Neuron (in vitro differentiated cells): Measurements from ENCODE around the gene HSPA1B.
"Not testable (repeated sequence)": the region's sequence is repeated elsewhere in the genome, so short reads cannot be mapped to it uniquely, and the experiment has no call there.

Experiments used
- H2AFZ ChIP-seq: one replicate; pipeline ENCODE4 v1.6.1; 2013; ENCODE audit warnings: low read depth, mild to moderate bottlenecking, inconsistent platforms, low read length, moderate library complexity
- H3K27me3 ChIP-seq: one replicate; pipeline ENCODE4 v1.6.1; 2013; ENCODE audit warnings: low read length; ENCODE audit not compliant: insufficient read depth
- H3K36me3 ChIP-seq: one replicate; pipeline ENCODE4 v1.6.1; 2013; ENCODE audit warnings: low read length; ENCODE audit not compliant: insufficient read depth
- H3K4me1 ChIP-seq: one replicate; pipeline ENCODE4 v1.6.1; 2013; ENCODE audit warnings: low read length; ENCODE audit not compliant: insufficient read depth
- H3K4me3 ChIP-seq: 2 replicates; pipeline ENCODE4 v1.5.1; 2013; ENCODE audit warnings: mild to moderate bottlenecking, low read length, moderate library complexity
- H3K9me3 ChIP-seq: one replicate; pipeline ENCODE4 v1.6.1; 2013; ENCODE audit warnings: low read length

The HSPA1B gene

DNA sequence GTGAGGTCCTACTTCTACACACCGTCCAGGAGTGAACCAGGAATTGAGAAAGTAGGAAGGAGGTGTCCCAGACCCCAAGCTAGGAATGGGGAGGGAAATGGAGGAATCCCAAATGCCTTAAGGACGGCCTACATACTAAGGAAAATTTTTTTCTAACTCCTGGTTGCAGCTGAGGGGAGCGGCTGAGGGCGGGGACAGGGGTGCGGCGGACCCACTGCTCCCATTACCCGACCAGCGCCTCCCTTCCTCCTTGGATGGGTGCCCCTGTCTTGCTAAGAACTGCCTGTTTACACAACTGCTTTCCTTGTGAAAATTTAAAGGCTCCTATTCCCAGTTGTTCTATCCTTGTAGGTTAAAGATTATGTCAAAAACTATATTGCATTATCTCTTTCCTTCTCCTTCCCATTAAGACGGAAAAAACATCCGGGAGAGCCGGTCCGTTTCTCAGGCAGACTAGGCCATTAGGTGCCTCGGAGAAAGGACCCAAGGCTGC is 699 bp upstream of the HSPA1B start:
- Histone ChIP-seq H3K4me1 (peaks cover 21% of the 10 kb centered on the region), H3K9me3 (no peaks in the 10 kb centered on the region), H3K27me3 (no peaks in the 10 kb centered on the region), H3K36me3 (no peaks in the 10 kb centered on the region), H3K4me3 (peak overlapping the region; percentile 52), H2AFZ (peak overlapping the region; percentile 21)

DNA sequence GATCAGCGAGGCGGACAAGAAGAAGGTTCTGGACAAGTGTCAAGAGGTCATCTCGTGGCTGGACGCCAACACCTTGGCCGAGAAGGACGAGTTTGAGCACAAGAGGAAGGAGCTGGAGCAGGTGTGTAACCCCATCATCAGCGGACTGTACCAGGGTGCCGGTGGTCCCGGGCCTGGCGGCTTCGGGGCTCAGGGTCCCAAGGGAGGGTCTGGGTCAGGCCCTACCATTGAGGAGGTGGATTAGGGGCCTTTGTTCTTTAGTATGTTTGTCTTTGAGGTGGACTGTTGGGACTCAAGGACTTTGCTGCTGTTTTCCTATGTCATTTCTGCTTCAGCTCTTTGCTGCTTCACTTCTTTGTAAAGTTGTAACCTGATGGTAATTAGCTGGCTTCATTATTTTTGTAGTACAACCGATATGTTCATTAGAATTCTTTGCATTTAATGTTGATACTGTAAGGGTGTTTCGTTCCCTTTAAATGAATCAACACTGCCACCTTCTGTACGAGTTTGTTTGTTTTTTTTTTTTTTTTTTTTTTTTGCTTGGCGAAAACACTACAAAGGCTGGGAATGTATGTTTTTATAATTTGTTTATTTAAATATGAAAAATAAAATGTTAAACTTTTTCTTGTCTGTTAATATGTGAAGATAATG is 2.2 kb downstream of the HSPA1B start:
- peaks cover 17% of the 10 kb centered on the region for H3K4me1 ChIP-seq
- no peaks in the 10 kb centered on the region for H3K27me3 ChIP-seq
- H3K9me3 ChIP-seq = no peaks in the 10 kb centered on the region
- no peak overlapping the region for H2AFZ ChIP-seq
- no peaks in the 10 kb centered on the region for H3K36me3 ChIP-seq
- peak overlapping the region; percentile 66 for H3K4me3 ChIP-seq

DNA sequence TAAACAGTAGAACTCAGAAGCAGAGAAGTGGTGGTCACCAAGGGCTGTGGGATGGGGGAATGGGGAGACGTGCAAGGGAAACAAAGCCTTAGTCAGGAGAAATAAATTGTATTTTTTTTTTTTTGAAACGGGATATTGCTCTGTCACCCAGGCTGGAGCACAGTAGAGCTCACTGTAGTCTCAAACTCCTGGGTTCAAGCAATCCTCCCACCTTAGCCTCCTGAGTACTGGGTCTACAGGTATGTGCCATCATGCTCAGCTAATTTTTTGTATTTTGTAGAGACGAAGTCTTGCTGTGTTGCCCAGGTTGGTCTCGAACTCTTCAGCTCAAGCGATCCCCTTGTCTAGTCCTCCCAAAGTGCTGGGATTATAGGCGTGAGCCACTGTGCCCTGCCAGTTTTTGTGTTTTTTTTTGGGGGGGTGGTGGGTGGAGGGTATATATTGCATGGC is 3.4 kb downstream of the HSPA1B start:
- H3K27me3 ChIP-seq = no peaks in the 10 kb centered on the region
- peak overlapping the region; percentile 66 for H3K4me3 ChIP-seq
- no peaks in the 10 kb centered on the region for H3K9me3 ChIP-seq
- peaks cover under 1% of the 10 kb centered on the region for H3K36me3 ChIP-seq
- H2AFZ ChIP-seq = no peak overlapping the region
- H3K4me1 ChIP-seq = peaks cover 16% of the 10 kb centered on the region

DNA sequence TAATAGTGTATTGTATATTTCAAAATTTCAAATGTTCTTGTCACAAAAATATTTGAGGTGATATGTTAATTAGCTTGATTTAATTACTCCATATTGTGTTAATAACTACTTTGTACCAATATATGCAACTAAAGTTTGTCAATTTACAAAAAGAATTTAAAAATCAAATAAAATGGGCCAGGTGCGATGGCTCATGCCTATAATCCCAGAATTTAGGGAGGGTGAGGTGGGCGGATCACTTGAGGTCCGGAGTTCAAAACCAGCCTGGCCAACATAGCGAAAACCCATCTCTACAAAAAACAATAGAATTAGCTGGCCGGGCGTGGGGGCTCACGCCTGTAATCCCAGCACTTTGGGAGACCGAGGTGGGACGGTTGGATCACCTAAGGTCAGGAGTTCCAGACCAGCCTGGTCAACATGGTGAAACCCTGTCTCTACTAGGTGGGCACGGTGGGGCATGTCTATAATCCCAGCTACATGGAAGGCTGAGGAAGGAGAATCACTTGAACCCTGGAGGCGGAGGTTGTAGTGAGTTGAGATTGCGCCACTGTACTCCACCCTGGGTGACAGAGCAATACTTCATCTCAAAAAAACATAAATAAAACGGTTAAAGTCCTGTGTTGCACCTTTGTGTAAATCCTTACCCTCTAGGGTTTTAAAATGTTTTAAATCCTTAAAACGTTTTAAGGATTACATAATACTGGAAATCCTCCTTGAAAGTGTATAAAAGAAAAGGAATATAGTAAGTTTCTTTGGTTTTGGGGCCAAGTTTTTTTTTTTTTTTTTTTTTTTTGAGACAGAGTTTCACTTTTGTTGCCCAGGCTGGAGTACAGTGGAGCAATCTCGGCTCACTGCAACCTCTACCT is 4.0 kb downstream of the HSPA1B start:
- Histone ChIP-seq H3K27me3 (no peaks in the 10 kb centered on the region), H3K4me1 (peaks cover 19% of the 10 kb centered on the region), H3K9me3 (no peaks in the 10 kb centered on the region), H2AFZ (no peak overlapping the region), H3K4me3 (peak overlapping the region; percentile 66), H3K36me3 (peaks cover 7% of the 10 kb centered on the region)

DNA sequence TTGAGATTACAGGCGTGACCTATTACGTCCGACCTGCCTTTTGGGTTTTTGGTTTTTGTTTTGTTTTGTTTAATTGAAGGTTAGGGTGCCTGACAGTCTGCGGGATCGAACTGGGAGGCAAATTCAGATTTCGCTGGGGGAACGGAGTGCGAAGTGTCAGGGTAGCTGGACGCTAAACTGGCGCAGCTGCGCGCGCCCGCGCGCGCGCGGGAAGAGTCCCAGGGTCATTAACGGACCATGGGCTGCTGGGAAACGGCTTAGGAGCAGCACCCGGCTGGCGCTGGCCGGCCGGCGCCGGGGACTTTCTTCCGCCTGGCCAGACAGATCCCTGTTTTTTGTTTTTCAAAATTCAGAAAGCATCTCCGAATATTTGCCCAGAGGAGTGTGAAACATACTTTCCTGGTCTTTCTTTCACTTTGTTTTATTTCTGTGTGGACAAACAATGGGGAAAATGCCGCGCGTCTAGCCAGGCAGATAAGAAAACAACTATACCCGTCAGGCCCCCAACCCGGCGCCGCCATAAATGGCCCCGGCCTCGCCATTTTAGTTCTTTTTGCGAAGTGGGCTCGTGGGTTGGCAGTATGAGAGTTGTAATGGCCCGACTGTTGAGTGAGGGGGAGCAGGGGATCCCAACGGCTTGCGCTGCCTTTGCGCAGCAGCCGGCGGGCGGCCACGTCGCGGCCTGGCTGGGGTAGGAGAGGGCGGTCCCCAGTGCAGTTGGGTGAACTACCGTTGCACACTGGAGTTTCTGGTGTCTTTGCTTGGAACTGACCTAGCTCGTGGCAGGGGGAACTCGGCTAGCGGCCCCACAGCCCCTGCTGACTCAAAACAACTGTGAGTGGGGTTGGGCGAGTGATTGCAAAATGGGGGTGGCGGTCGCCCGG is 7.1 kb downstream of the HSPA1B start:
- no peaks in the 10 kb centered on the region for H3K9me3 ChIP-seq
- peaks cover 37% of the 10 kb centered on the region for H3K36me3 ChIP-seq
- H2AFZ ChIP-seq = no peak overlapping the region
- peak overlapping the region; percentile 81 for H3K4me3 ChIP-seq
- peaks cover 30% of the 10 kb centered on the region for H3K4me1 ChIP-seq
- no peaks in the 10 kb centered on the region for H3K27me3 ChIP-seq

DNA sequence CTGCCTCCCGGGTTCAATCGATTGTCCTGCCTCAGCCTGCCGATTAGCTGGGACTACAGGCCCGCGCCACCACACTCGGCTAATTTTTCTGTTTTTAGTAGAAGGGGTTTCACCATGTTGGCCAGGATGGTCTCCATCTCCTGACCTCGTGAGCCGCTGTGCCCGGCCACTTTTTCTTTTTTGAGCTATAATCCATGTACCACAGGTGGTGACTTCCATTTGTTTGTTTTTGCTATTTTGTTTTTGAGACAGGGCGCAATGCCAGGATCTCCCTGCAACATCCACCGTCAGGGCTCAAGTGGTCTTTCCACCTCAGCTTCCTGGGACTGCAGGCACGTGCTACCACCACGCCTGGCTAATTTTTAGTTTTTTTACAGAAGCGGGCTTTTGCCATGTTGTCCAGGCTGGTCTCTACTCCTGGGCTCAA is 8.5 kb downstream of the HSPA1B start:
- Histone ChIP-seq H3K9me3 (no peaks in the 10 kb centered on the region), H2AFZ (no peak overlapping the region), H3K4me3 (peak overlapping the region; percentile 81), H3K36me3 (peaks cover 46% of the 10 kb centered on the region), H3K4me1 (peaks cover 25% of the 10 kb centered on the region), H3K27me3 (no peaks in the 10 kb centered on the region)

DNA sequence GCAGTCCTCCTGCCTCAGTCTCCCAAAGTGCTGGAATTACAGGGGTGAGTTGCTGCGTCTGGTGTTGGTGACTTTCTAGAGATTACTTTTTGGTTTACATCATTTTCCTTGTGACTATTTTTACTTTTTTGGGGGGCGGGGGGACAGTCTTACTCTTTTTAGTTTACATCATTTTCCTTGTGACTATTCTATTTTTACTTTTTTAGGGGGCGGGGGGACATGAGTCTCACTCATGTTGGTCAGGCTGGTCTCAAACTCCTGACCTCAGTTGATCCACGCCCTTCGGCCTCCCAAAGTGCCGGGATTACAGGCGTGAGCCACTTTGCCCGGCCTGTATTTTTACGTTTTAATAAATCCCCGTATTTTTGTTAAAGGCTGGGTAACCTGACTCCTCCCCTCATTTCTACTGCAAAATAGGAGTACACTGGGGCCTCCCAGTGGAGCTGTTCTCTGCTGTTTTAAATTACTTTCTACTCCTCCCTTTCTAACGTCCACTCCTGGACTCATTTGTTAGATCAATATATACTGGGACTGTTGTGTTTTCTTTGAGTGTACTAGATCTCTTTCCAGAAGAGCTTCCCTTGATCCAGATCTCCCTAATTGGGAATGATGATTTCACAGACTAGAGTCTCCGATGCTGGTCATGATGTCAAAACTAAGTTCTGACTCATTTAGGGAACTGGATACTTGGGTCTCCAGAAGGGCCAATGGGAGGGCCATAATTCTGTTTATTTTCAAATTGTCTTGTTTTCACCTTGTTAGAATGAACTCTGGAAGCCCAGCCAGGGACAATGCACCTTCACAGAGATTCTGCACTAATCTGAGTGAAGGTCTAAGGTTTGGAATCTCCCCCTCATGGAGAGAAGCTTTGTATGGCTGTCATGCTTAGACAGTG is 9.2 kb downstream of the HSPA1B start:
- no peak overlapping the region for H2AFZ ChIP-seq
- H3K4me3 ChIP-seq = peak overlapping the region; percentile 81
- no peaks in the 10 kb centered on the region for H3K9me3 ChIP-seq
- peaks cover 46% of the 10 kb centered on the region for H3K36me3 ChIP-seq
- peaks cover 24% of the 10 kb centered on the region for H3K4me1 ChIP-seq
- H3K27me3 ChIP-seq = no peaks in the 10 kb centered on the region

DNA sequence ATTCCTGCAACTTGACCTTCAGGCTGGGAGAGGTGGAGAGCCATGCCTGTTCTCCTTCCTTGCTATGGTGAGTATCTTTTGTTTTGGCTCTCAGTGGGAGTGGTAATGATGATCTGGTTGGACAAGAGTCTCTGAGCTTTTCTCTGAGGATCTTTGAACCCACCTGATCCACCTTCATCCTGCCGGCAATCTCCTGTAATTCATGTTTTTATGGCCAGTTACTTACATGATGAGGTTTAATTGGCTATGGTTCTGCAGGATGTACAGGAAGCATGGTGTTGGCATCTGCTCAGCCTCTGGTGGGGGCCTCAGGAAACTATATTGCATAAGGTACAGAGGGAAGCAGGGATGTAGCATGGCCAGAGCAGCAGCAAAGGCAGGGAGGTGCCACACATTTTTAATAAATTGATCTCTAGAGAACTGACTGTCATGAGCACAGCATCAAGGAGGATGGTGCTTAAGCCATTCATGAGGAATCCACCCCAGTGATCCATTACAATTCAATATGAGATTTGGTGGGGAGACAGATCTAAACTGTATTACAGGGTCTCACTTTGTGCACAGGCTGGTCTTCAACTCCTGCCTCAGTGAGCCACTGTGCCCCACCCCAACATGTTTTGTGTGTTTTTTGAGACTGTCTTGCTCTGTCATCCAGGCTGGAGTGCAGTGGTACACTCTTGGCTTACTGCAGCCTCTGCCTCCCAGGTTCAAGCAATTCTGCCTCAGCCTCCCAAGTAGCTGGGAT is 10.0 kb downstream of the HSPA1B start:
- peaks cover 46% of the 10 kb centered on the region for H3K36me3 ChIP-seq

DNA sequence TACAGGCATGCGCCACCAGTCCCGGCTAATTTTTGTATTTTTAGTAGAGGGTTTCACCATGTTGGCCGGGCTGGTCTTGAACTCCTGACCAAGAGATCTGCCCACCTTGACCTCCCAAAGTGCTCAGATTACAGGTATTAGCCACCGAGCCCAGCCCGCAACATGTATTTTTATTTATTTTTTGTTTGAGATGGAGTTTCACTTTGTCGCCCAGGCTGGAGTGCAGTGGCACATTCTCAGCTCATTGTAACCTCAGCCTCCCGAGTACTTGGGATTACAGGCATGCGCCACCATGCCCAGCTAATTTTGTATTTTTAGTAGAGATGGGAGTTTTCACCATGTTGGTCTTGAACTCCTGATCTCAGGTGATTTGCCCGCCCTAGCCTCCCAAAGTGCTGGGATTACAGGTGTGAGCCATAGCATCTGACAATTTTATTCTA is 10.6 kb downstream of the HSPA1B start:
- H2AFZ ChIP-seq, H3K27me3 ChIP-seq, H3K9me3 ChIP-seq, H3K4me3 ChIP-seq: not testable (repeated sequence)
- Histone ChIP-seq H3K4me1 (peaks cover 24% of the 10 kb centered on the region), H3K36me3 (peaks cover 46% of the 10 kb centered on the region)

More for the DNA sequence above, 10.0 kb downstream of the HSPA1B start:
- Histone ChIP-seq H3K4me3 (peak overlapping the region; percentile 81), H2AFZ (no peak overlapping the region), H3K27me3 (no peaks in the 10 kb centered on the region), H3K4me1 (peaks cover 24% of the 10 kb centered on the region), H3K9me3 (no peaks in the 10 kb centered on the region)

DNA sequence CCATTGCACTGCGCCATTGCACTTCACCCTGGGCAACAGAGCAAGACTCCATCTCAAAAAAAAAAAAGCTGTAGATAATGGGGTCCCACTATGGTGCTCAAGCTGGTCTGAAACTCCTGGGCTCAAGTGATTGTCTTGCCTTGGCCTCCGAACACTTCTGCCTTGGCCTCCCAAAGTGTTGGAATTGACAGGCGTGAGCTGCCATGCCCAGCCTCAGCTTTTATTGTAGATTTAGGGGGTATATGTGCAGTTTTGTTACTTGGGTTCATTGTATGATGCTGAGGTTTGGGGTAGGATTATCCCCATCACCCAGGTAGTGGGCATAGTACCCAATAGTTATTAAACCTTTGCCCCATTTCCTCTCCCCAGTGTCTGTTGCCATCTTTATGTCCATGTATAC is 11.4 kb downstream of the HSPA1B start:
- H3K36me3 ChIP-seq = peaks cover 46% of the 10 kb centered on the region
- no peaks in the 10 kb centered on the region for H3K9me3 ChIP-seq
- H2AFZ ChIP-seq = no peak overlapping the region
- H3K27me3 ChIP-seq = no peaks in the 10 kb centered on the region
- H3K4me1 ChIP-seq = peaks cover 24% of the 10 kb centered on the region
- no peak overlapping the region for H3K4me3 ChIP-seq

DNA sequence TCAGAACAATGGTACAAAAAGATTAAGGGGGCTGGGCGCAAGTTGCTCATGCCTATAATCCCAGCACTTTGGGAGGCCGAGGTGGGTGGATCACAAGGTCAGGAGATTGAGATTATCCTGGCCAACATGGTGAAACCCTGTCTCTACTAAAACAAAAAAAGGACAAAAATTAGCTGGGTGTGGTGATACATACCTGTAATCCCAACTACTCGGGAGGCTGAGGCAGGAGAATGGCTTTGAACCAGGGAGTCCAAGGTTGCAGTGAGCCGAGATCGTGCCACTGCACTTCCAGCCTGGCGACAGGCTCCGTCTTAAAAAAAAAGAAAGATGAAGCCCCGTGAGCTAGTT is 12.2 kb downstream of the HSPA1B start:
- not testable (repeated sequence) for H3K27me3 ChIP-seq, H3K9me3 ChIP-seq
- H3K36me3 ChIP-seq = peaks cover 46% of the 10 kb centered on the region

More for the DNA sequence above, 12.2 kb downstream of the HSPA1B start:
- peaks cover 21% of the 10 kb centered on the region for H3K4me1 ChIP-seq
- not testable (repeated sequence) for H3K4me3 ChIP-seq, H2AFZ ChIP-seq
